Spinal cord (tissue), 10 donors: ENCODE data around the gene USP37. TPM values are rescaled to one million over a fixed set of nuclear protein-coding genes. Genes with fewer than 3 reads are reported as not detected.
A peak's percentile ranks its signal among the peaks of the same experiment; 100 is the strongest.

Experiments used
- DNase-seq, 6 donors: peaks; one replicate each; pipeline versions ENCODE4 v3.0.0 to v3.0.0-alpha.2; 2013 to 2015; ENCODE audit warnings: low spot score in 6 of 6, low read depth in 4 of 6
- H3K27ac ChIP-seq: one replicate; pipeline ENCODE4 v1.5.1; 2013; ENCODE audit warnings: low read depth, low read length, control low read depth
- H3K27me3 ChIP-seq: one replicate; pipeline ENCODE4 v1.6.1; 2013; ENCODE audit warnings: low read length; ENCODE audit not compliant: control insufficient read depth, insufficient read depth
- H3K36me3 ChIP-seq: one replicate; pipeline ENCODE4 v1.6.1; 2013; ENCODE audit warnings: low read length; ENCODE audit not compliant: control insufficient read depth, insufficient read depth
- H3K4me1 ChIP-seq: one replicate; pipeline ENCODE4 v1.6.1; 2013; ENCODE audit warnings: low read length; ENCODE audit not compliant: control insufficient read depth, insufficient read depth
- H3K4me3 ChIP-seq: one replicate; pipeline ENCODE4 v1.5.1; 2013; ENCODE audit warnings: low read depth, low read length, control low read depth
- H3K9me3 ChIP-seq: one replicate; pipeline ENCODE4 v1.6.1; 2013; ENCODE audit warnings: low read length; ENCODE audit not compliant: control insufficient read depth, insufficient read depth
- WGBS: methylation state at CpG from one replicate; pipeline ENCODE4 v1.1.5; 2013; ENCODE audit warnings: missing lambda C conversion rate; ENCODE audit not compliant: insufficient coverage; 5-methylcytosine and 5-hydroxymethylcytosine counted together
- polyA plus RNA-seq, 2 donors: library from polyadenylated mRNA; unstranded; fragments of 120-200 nt; gene quantifications; one replicate each; pipeline ENCODE4 v1.2.1, GENCODE V29; 2013; ENCODE audit not compliant: insufficient read length in 2 of 2
- small RNA-seq: library from RNA; depleted of rRNA; stranded (forward); fragments of <200 nt; gene quantifications from one replicate; pipeline ENCODE3, GENCODE V24; 2014; ENCODE audit warnings: low replicate concordance
- total RNA-seq, 2 donors: library from RNA; depleted of rRNA in 1 of 2; stranded (reverse); fragments of 120-200 nt in 1 of 2; fragments of >200 nt in 1 of 2; gene quantifications; one replicate each; pipeline versions ENCODE4 v1.2.3 to v1.2.4, GENCODE V29; 2013 to 2014
- donor health status: healthy.

The USP37 gene
- total and polyA plus RNA-seq, 4 donors, result 8.7 to 29.7 (median 13.4) TPM

DNA sequence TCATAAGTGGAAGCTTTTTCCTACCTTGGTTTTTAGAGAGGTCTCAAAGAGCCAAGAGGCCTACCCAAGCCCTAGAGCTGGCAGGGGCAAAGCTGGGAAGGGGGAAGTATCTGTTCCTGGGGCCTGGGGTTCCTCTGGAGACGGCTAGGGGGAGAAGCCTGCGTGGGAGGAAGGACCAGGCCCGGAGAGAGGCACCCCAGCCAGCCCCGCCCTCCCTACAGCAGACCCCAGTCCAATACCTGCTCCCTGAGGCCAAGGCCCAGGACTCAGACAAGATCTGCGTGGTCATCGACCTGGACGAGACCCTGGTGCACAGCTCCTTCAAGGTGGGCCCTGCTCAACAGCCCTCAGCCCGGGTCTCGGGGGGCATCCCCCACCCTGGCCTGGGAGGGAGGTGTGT lies 166.3 kb downstream of the USP37 start:
- 73% methylated on average over 5 of the region's 9 CpGs for WGBS
- DNase-seq, result no peak
- Histone ChIP-seq H3K9me3 (no peaks in the 10 kb centered on the region), H3K4me1 (peaks cover 71% of the 10 kb centered on the region), H3K27me3 (peaks cover 23% of the 10 kb centered on the region), H3K27ac (no peak overlapping the region), H3K4me3 (no peak overlapping the region), H3K36me3 (peaks cover 46% of the 10 kb centered on the region)

DNA sequence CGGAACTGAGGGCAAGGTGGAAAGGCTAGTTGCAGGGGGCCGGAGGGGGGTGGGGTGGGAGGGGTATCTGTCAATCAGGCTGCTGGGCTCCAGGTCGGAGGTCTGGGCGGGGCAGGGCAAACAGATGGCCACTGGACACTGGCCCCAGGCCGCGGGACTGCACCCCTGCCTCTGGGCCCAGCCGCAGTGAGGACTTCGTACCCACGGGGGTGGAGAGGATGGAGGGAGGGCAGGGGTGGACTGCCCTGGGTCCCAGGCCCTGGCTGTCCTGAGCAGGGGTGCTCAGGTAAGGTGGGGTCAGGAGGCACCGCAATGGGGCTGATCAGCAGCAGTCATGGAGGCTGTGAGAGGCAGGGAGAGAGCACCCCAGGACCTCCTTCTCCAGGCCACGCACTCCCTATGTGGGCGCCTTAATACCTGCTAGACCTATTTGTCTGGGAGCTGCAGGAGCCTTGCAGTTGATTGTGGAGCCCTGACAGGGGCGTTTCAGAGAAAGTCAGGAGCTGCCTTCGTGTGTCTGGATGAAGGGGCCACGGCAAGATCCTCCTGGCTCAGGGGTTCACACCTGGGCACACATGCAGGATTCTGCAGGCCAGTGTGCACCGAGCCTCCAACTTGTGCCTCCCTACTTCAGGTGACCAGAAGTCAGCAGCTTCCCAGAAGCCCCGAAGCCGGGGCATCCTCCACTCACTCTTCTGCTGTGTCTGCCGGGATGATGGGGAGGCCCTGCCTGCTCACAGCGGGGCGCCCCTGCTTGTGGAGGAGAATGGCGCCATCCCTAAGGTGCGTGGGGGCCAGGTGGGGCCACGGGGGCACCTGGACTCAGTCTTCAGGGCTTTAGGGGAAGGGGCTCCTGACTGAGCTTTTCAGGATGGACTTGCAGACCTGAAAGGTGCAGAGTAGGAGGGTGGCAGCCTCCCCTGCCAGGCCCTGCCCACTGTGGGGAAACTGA lies 166.9 kb downstream of the USP37 start:
- H3K4me3 ChIP-seq, result peak overlapping the region; percentile 85
- WGBS, result 32% methylated on average over 16 of the region's 24 CpGs
- H3K27ac ChIP-seq, result peak overlapping the region; percentile 91
- no peaks in the 10 kb centered on the region for H3K9me3 ChIP-seq
- no peak for DNase-seq
- peaks cover 74% of the 10 kb centered on the region for H3K4me1 ChIP-seq
- peaks cover 46% of the 10 kb centered on the region for H3K36me3 ChIP-seq
- peaks cover 28% of the 10 kb centered on the region for H3K27me3 ChIP-seq

Small RNAs within 50 kb of the gene (small RNA-seq; reads per million reads assigned to genes)
- gene MIR26B (3,003 reads per million, percentile 100 among the genes with 10 or more reads in this experiment), gene RNU6-136P (not detected)

Other genes with a start within 250 kb of the USP37 start
- 1 to 10 TPM; 1.2 to 6.6 TPM for gene CATIP, start 211.5 kb downstream of the USP37 start, total RNA-seq
- gene CATIP, start 211.5 kb downstream of the USP37 start, polyA plus RNA-seq, result 1 to 10 TPM; 3.4 to 4.4 TPM
- gene SLC11A1, start 186.1 kb downstream of the USP37 start, total RNA-seq, result 1 to 10 TPM; 1.9 to 5.0 TPM
- 1 to 10 TPM; 1.5 to 4.0 TPM for gene SLC11A1, start 186.1 kb downstream of the USP37 start, polyA plus RNA-seq
- 100 to 1,000 TPM in 1 of 2 donors, 10 to 100 TPM in 1; 31.6 to 104 TPM for gene CTDSP1, start 168.5 kb downstream of the USP37 start, total RNA-seq
- 10 to 100 TPM; 69.6 to 78.4 TPM for gene CTDSP1, start 168.5 kb downstream of the USP37 start, polyA plus RNA-seq
- under 1 TPM in 1 of 2 donors, not detected in 1; 0.11 TPM for gene VIL1, start 149.2 kb downstream of the USP37 start, total RNA-seq
- gene VIL1, start 149.2 kb downstream of the USP37 start, polyA plus RNA-seq, result 1 to 10 TPM in 1 of 2 donors, under 1 TPM in 1; 0.48 to 1.3 TPM
- gene CNOT9, start 488 bp upstream of the USP37 start, total RNA-seq, result 10 to 100 TPM; 37.9 to 47.0 TPM
- 10 to 100 TPM; 54.1 to 54.3 TPM for gene CNOT9, start 488 bp upstream of the USP37 start, polyA plus RNA-seq
- gene PLCD4, start 39.5 kb upstream of the USP37 start, total RNA-seq, result 1 to 10 TPM; 8.3 to 9.0 TPM
- 10 to 100 TPM in 1 of 2 donors, 1 to 10 TPM in 1; 7.0 to 12.8 TPM for gene PLCD4, start 39.5 kb upstream of the USP37 start, polyA plus RNA-seq
- gene ZNF142, start 91.3 kb upstream of the USP37 start, total RNA-seq, result 10 to 100 TPM; 10.8 to 13.2 TPM
- 10 to 100 TPM; 25.1 to 25.8 TPM for gene ZNF142, start 91.3 kb upstream of the USP37 start, polyA plus RNA-seq
- 10 to 100 TPM; 25.0 to 42.9 TPM for gene BCS1L, start 91.3 kb upstream of the USP37 start, total RNA-seq
- gene BCS1L, start 91.3 kb upstream of the USP37 start, polyA plus RNA-seq, result 10 to 100 TPM; 56.8 to 64.2 TPM
- 10 to 100 TPM; 28.3 to 41.8 TPM for gene RNF25, start 103.7 kb upstream of the USP37 start, total RNA-seq
- gene RNF25, start 103.7 kb upstream of the USP37 start, polyA plus RNA-seq, result 10 to 100 TPM; 57.6 to 61.5 TPM
- 10 to 100 TPM; 24.9 to 61.3 TPM for gene STK36, start 103.7 kb upstream of the USP37 start, total RNA-seq
- 10 to 100 TPM; 62.2 to 89.1 TPM for gene STK36, start 103.7 kb upstream of the USP37 start, polyA plus RNA-seq
- gene TTLL4, start 142.5 kb upstream of the USP37 start, total RNA-seq, result 10 to 100 TPM; 14.2 to 29.8 TPM
- gene TTLL4, start 142.5 kb upstream of the USP37 start, polyA plus RNA-seq, result 10 to 100 TPM; 29.0 to 37.4 TPM
- 10 to 100 TPM; 12.1 to 49.0 TPM for gene CYP27A1, start 213.8 kb upstream of the USP37 start, total RNA-seq
- gene CYP27A1, start 213.8 kb upstream of the USP37 start, polyA plus RNA-seq, result 10 to 100 TPM; 10.3 to 18.5 TPM